H1 (cell line): ENCODE results near the gene ABCC4. TPM values are rescaled to one million over a fixed set of nuclear protein-coding genes. Genes with fewer than 3 reads are reported as not detected.
A peak's percentile ranks its signal among the peaks of the same experiment; 100 is the strongest.

Experiments used
- CTCF ChIA-PET: fragments of 300-600 bp; sonication (Branson Sonifier 250); formaldehyde crosslinking; loops from one replicate; lab custom pipeline; 2021; ENCODE audit not compliant: partially characterized antibody; lab: Charles Lee
- POLR2A ChIA-PET: fragments of 300-600 bp; sonication (Branson Sonifier 250); formaldehyde crosslinking; loops from one replicate; lab custom pipeline; 2021; ENCODE audit warnings: inconsistent platforms; ENCODE audit not compliant: partially characterized antibody; lab: Charles Lee
- DNase-seq, 2 experiments: peaks; one replicate each; pipeline versions ENCODE4 v3.0.0 to v3.0.0-alpha.2; 2010 to 2022; ENCODE audit warnings: low spot score in 2 of 2, low read depth in 1 of 2, mixed read lengths in 1 of 2
- FAIRE-seq: peaks from 2 replicates; lab custom pipeline; 2011; peaks lifted over from hg19 to GRCh38; lab: Jason Lieb, UNC
- H2AFZ ChIP-seq: 2 replicates; pipeline ENCODE4 v1.8.1; 2012; ENCODE audit warnings: low read length, inconsistent platforms
- H2AK5ac ChIP-seq: 2 replicates; pipeline ENCODE4 v1.6.1; 2013; ENCODE audit warnings: low read depth, low read length
- H2BK120ac ChIP-seq: replicated peaks from 2 replicates; pipeline ENCODE3; 2013; ENCODE audit warnings: low read depth, low read length, inconsistent platforms
- H2BK12ac ChIP-seq: 2 replicates; pipeline ENCODE4 v1.6.1; 2013; ENCODE audit warnings: low read depth, low read length
- H2BK15ac ChIP-seq: 2 replicates; pipeline ENCODE4 v1.6.1; 2013; ENCODE audit warnings: low read length
- H2BK20ac ChIP-seq: 2 replicates; pipeline ENCODE4 v1.6.1; 2013; ENCODE audit warnings: low read length
- H2BK5ac ChIP-seq: 2 replicates; pipeline ENCODE4 v1.6.1; 2013; ENCODE audit warnings: low read depth, low read length
- H3K14ac ChIP-seq: 2 replicates; pipeline ENCODE4 v1.6.1; 2013; ENCODE audit warnings: inconsistent platforms; ENCODE audit not compliant: insufficient read length
- H3K18ac ChIP-seq: 2 replicates; pipeline ENCODE4 v1.6.1; 2013; ENCODE audit warnings: low read length; ENCODE audit errors: extremely low read depth
- H3K23ac ChIP-seq: 2 replicates; pipeline ENCODE4 v1.6.1; 2013; ENCODE audit warnings: inconsistent platforms; ENCODE audit not compliant: insufficient read length
- H3K23me2 ChIP-seq: 2 replicates; pipeline ENCODE4 v1.6.1; 2013; ENCODE audit warnings: low read depth, low read length
- H3K27ac ChIP-seq: 2 replicates; pipeline ENCODE4 v1.6.1; 2011; ENCODE audit warnings: low read depth, low read length, inconsistent platforms
- H3K27me3 ChIP-seq, 4 experiments: replicated peaks in 1 of 4; 1 replicate in 1 of 4; 2 replicates in 3 of 4; pipeline versions ENCODE4 v1.6.1 to v1.8.1; 2011 to 2013; ENCODE audit warnings: low read length in 3 of 4, mild to moderate bottlenecking in 3 of 4, inconsistent platforms in 2 of 4, mixed read lengths in 2 of 4, moderate library complexity in 1 of 4; ENCODE audit not compliant: control insufficient read depth in 3 of 4, insufficient read depth in 3 of 4; ENCODE audit errors: extremely low read depth in 1 of 4
- H3K36me3 ChIP-seq, 4 experiments: 2 replicates each; pipeline versions ENCODE4 v1.6.1 to v1.8.1; 2011 to 2013; ENCODE audit warnings: mild to moderate bottlenecking in 4 of 4, low read length in 3 of 4, moderate library complexity in 2 of 4, control low read depth in 1 of 4, inconsistent platforms in 1 of 4; ENCODE audit not compliant: insufficient read depth in 4 of 4, control insufficient read depth in 2 of 4
- H3K4ac ChIP-seq: replicated peaks from 2 replicates; pipeline ENCODE3; 2013; ENCODE audit warnings: low read length, low read depth, mixed read lengths, inconsistent platforms; ENCODE audit not compliant: insufficient read length
- H3K4me1 ChIP-seq, 4 experiments: replicated peaks in 1 of 4; 1 replicate in 1 of 4; 2 replicates in 3 of 4; pipeline versions ENCODE4 v1.6.1 to v1.8.1; 2011 to 2013; ENCODE audit warnings: low read length in 3 of 4, inconsistent platforms in 2 of 4, mixed read lengths in 1 of 4; ENCODE audit not compliant: insufficient read depth in 4 of 4, control insufficient read depth in 3 of 4
- H3K4me2 ChIP-seq, 2 experiments: 2 replicates each; pipeline versions ENCODE4 v1.6.1 to v1.8.1; 2011 to 2013; ENCODE audit warnings: low read depth in 2 of 2, low read length in 2 of 2, control low read depth in 1 of 2, inconsistent platforms in 1 of 2, mild to moderate bottlenecking in 1 of 2; ENCODE audit not compliant: insufficient read depth in 1 of 2
- H3K4me3 ChIP-seq, 4 experiments: fragments of 200-600, 300-600 bp in 1 of 4; sonication (generic), shearing (Covaris generic), sonication (Bioruptor Twin) in 1 of 4; 2 replicates each; pipeline versions ENCODE4 v1.5.1 to v1.8.1; 2011 to 2016; ENCODE audit warnings: low read length in 4 of 4, low read depth in 3 of 4, control low read depth in 2 of 4, inconsistent platforms in 2 of 4, mild to moderate bottlenecking in 2 of 4, mixed read lengths in 1 of 4, moderate library complexity in 1 of 4; ENCODE audit not compliant: insufficient read depth in 2 of 4; ENCODE audit errors: extremely low read depth in 1 of 4
- H3K56ac ChIP-seq: replicated peaks from 2 replicates; pipeline ENCODE3; 2013; ENCODE audit warnings: low read depth, mild to moderate bottlenecking, mixed read lengths, low read length, inconsistent platforms; ENCODE audit not compliant: insufficient read length
- H3K79me1 ChIP-seq: 2 replicates; pipeline ENCODE4 v1.6.1; 2013; ENCODE audit warnings: low read depth, low read length, control low read depth
- H3K79me2 ChIP-seq, 2 experiments: 2 replicates each; pipeline versions ENCODE4 v1.6.1 to v1.8.1; 2012 to 2013; ENCODE audit warnings: low read length in 2 of 2, mild to moderate bottlenecking in 2 of 2, inconsistent platforms in 1 of 2; ENCODE audit not compliant: insufficient read depth in 2 of 2, control insufficient read depth in 1 of 2
- H3K9ac ChIP-seq, 4 experiments: replicated peaks in 1 of 4; 1 replicate in 1 of 4; 2 replicates in 3 of 4; pipeline versions ENCODE4 v1.6.1 to v1.8.1; 2011 to 2013; ENCODE audit warnings: low read depth in 3 of 4, low read length in 3 of 4, control low read depth in 2 of 4, mild to moderate bottlenecking in 2 of 4, moderate library complexity in 2 of 4, inconsistent platforms in 1 of 4; ENCODE audit errors: extremely low read depth in 1 of 4
- H3K9me3 ChIP-seq, 2 experiments: 2 replicates each; pipeline versions ENCODE4 v1.6.1 to v1.8.1; 2012 to 2013; ENCODE audit warnings: mild to moderate bottlenecking in 2 of 2, moderate library complexity in 2 of 2, control low read depth in 1 of 2, inconsistent platforms in 1 of 2, low read depth in 1 of 2, low read length in 1 of 2, mixed read lengths in 1 of 2; ENCODE audit not compliant: insufficient read depth in 2 of 2
- H4K20me1 ChIP-seq, 2 experiments: replicated peaks in 1 of 2; 2 replicates each; pipeline versions ENCODE3 to v1.8.1; 2011 to 2013; ENCODE audit warnings: inconsistent platforms in 2 of 2, low read length in 2 of 2, mild to moderate bottlenecking in 1 of 2; ENCODE audit not compliant: insufficient read depth in 2 of 2, control insufficient read depth in 1 of 2
- H4K5ac ChIP-seq: 2 replicates; pipeline ENCODE4 v1.6.1; 2013; ENCODE audit warnings: low read length, low read depth, mixed read lengths, inconsistent platforms; ENCODE audit not compliant: insufficient read length
- H4K8ac ChIP-seq: 2 replicates; pipeline ENCODE4 v1.8.0; 2013; ENCODE audit warnings: mild to moderate bottlenecking, moderate library complexity, low read length, inconsistent platforms; ENCODE audit not compliant: insufficient read depth; ENCODE audit errors: extremely low read depth
- H4K91ac ChIP-seq: replicated peaks from 2 replicates; pipeline ENCODE3; 2013; ENCODE audit warnings: low read length, mixed read lengths, inconsistent platforms; ENCODE audit not compliant: insufficient read length
- CHD1 ChIP-seq: IDR thresholded peaks from 2 replicates; pipeline ENCODE4 v1.6.1; 2012; ENCODE audit warnings: low read depth, low read length, improper control_type of control experiment
- MAX ChIP-seq: IDR thresholded peaks from 2 replicates; pipeline ENCODE4 v1.6.1; 2012; ENCODE audit warnings: inconsistent platforms
- PHF8 ChIP-seq: fragments of 200-600 bp; sonication (generic); conservative IDR thresholded peaks from 2 replicates; pipeline ENCODE4 v1.7.1; 2012; ENCODE audit warnings: low read depth, mild to moderate bottlenecking, inconsistent platforms, low read length, moderate library complexity
- POLR2A ChIP-seq, 2 experiments: IDR thresholded peaks; 1 replicate in 1 of 2; 2 replicates in 1 of 2; pipeline ENCODE4 v1.6.1; 2011; ENCODE audit warnings: low read depth in 2 of 2, low read length in 2 of 2, mild to moderate bottlenecking in 2 of 2; ENCODE audit errors: control extremely low read depth in 1 of 2
- SP4 ChIP-seq: IDR thresholded peaks from 2 replicates; pipeline ENCODE4 v1.6.1; 2012; ENCODE audit warnings: low read length, inconsistent platforms
- TAF7 ChIP-seq: optimal IDR thresholded peaks from 2 replicates; pipeline ENCODE3; 2011; ENCODE audit warnings: low read depth, mild to moderate bottlenecking, inconsistent platforms, low read length, moderate library complexity, borderline replicate concordance
- TEAD4 ChIP-seq: IDR thresholded peaks from 2 replicates; pipeline ENCODE4 v1.6.1; 2012; ENCODE audit warnings: low read depth, low read length, inconsistent platforms, mixed read lengths
- USF2 ChIP-seq: IDR thresholded peaks from 2 replicates; pipeline ENCODE4 v1.6.1; 2011; ENCODE audit warnings: low read length, improper control_type of control experiment
- WGBS, 2 experiments: shearing (Covaris generic) in 1 of 2; methylation state at CpG; one replicate each; pipeline versions ENCODE4 v1.1.6 to v1.1.7; 2013 to 2015; ENCODE audit warnings: low lambda C conversion rate in 2 of 2, mixed read lengths in 2 of 2, inconsistent platforms in 1 of 2, low coverage in 1 of 2, missing lambda C conversion rate in 1 of 2; ENCODE audit not compliant: insufficient replicate concordance in 2 of 2, insufficient coverage in 1 of 2, insufficient read length in 1 of 2; ENCODE audit errors: extremely low coverage in 1 of 2, missing lambda C conversion rate in 1 of 2; 5-methylcytosine and 5-hydroxymethylcytosine counted together
- polyA plus RNA-seq, 7 experiments: library from polyadenylated mRNA; depleted of rRNA in 3 of 7; stranded (reverse) in 5 of 7; unstranded in 2 of 7; fragments of >200 nt in 5 of 7; fragments of 200-250 nt in 2 of 7; gene quantifications; 1 replicate in 5 of 7; 2 replicates in 1 of 7; 4 replicates in 1 of 7; pipeline versions ENCODE4 v1.2.1 to v1.2.3, GENCODE V29; 2011 to 2013; ENCODE audit warnings: missing spikeins in 2 of 7, mixed read lengths in 2 of 7
- total RNA-seq: library from RNA; stranded (reverse); fragmentation: NEBNext Ultra II Directional; extraction: Animal tissue kit (Norgen Biotek cat#: 25700); gene quantifications from 2 replicates; pipeline ENCODE4 v1.2.1, GENCODE V29; 2021

Gene ABCC4
- total and polyA plus RNA-seq, 2 of the 8 experiments (the other 6 are each of a cell fraction or from before 2014, with no cell fraction given): 4.0 to 14.1 TPM

GRCh38 chr13:94974015-94974951, 327.0 kb downstream of the ABCC4 start:
- Histone ChIP-seq H3K27ac (no peak overlapping the region), H2BK12ac (no peak overlapping the region), H4K20me1 (no peaks in the 10 kb centered on the region), H2BK20ac (no peak overlapping the region), H2AFZ (no peak overlapping the region), H3K56ac (no peak overlapping the region), H2BK15ac (no peak overlapping the region), H3K4me1 (peaks cover 0 to 14% (median 6%) of the 10 kb centered on the region in 4 experiments; a peak in 4 of 7 replicates), H2AK5ac (no peak overlapping the region), H2BK120ac (no peak overlapping the region), H3K14ac (no peak overlapping the region), H4K5ac (no peak overlapping the region), H3K36me3 (no peaks in the 10 kb centered on the region), H3K23ac (no peak overlapping the region), H3K4ac (no peak overlapping the region), H3K18ac (no peak overlapping the region), H3K23me2 (no peaks in the 10 kb centered on the region), H2BK5ac (no peak overlapping the region), H3K4me3 (no peak overlapping the region), H4K8ac (no peak overlapping the region), H3K27me3 (no peaks in the 10 kb centered on the region), H3K79me1 (no peaks in the 10 kb centered on the region), H3K9ac (no peak overlapping the region), H3K4me2 (no peak overlapping the region), H4K91ac (no peak overlapping the region), H3K79me2 (no peaks in the 10 kb centered on the region), H3K9me3 (0 out of 4 replicates have a peak, but pooled peaks cover 0 to 4% of the 10 kb centered on the region in 2 experiments)
- no peak for DNase-seq
- WGBS, 2 experiments: 87% methylated on average over 7 of the region's 7 CpGs; no CpG with 5 or more reads in 1 of the 2 experiments
- ChIA-PET POLR2A (interaction anchor here (1.4 kb wide), 1 partner anchor 11 kb away, joined by 3 read pairs; no protein-coding TSS in a partner anchor), CTCF (interaction anchor here (0.7 to 3.2 kb wide), 7 partner anchors 14 to 425 kb away, joined by 3 to 13 read pairs (median 3); no protein-coding TSS in a partner anchor)
- FAIRE-seq: peak; percentile 65
- TF ChIP-seq MAX: no peak
- no peak for TF ChIP-seq USF2
- no peak for TF ChIP-seq POLR2A (IDR thresholded peaks at IDR 0.05; ENCODE audit: control extremely low read depth in 1 of 2, low read depth in 2 of 2, low read length in 2 of 2)
- TF ChIP-seq PHF8: no peak
- no peak for TF ChIP-seq SP4
- TF ChIP-seq CHD1: no peak
- TF ChIP-seq TEAD4: no peak
- no peak for TF ChIP-seq TAF7
